Measurements from ENCODE around the gene TPGS1.

Gene TPGS1

GRCh38 chr19:555474-555808 lies 48.1 kb downstream of the TPGS1 start:
- Histone ChIP-seq H3K4me3 (IDR thresholded peaks at IDR 0.05; ENCODE audit: insufficient read depth, low read depth, low read length) (no peak overlapping the region), H3K36me3 (ENCODE audit: insufficient read depth) (no peaks in the 10 kb centered on the region), H2AFZ (ENCODE audit: low read depth) (no peak overlapping the region), H3K27ac (no peak overlapping the region), H4K20me1 (ENCODE audit: insufficient read depth) (no peaks in the 10 kb centered on the region), H3K9ac (no peak overlapping the region), H3K79me2 (ENCODE audit: insufficient read depth, low read depth) (no peaks in the 10 kb centered on the region), H3K4me1 (ENCODE audit: low read depth, poor library complexity, severe bottlenecking) (peaks cover 6% of the 10 kb centered on the region), H3K27me3 (ENCODE audit: insufficient read depth, low read depth) (peaks cover 47% of the 10 kb centered on the region; the same call in 1 of the 2 replicates), H3K4me2 (no peak overlapping the region)
- TF ChIP-seq, protein P1, sequence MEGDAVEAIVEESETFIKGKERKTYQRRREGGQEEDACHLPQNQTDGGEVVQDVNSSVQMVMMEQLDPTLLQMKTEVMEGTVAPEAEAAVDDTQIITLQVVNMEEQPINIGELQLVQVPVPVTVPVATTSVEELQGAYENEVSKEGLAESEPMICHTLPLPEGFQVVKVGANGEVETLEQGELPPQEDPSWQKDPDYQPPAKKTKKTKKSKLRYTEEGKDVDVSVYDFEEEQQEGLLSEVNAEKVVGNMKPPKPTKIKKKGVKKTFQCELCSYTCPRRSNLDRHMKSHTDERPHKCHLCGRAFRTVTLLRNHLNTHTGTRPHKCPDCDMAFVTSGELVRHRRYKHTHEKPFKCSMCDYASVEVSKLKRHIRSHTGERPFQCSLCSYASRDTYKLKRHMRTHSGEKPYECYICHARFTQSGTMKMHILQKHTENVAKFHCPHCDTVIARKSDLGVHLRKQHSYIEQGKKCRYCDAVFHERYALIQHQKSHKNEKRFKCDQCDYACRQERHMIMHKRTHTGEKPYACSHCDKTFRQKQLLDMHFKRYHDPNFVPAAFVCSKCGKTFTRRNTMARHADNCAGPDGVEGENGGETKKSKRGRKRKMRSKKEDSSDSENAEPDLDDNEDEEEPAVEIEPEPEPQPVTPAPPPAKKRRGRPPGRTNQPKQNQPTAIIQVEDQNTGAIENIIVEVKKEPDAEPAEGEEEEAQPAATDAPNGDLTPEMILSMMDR (conservative IDR thresholded peaks at IDR 0.05; ENCODE audit: low read depth, low read length): no peak

DNA sequence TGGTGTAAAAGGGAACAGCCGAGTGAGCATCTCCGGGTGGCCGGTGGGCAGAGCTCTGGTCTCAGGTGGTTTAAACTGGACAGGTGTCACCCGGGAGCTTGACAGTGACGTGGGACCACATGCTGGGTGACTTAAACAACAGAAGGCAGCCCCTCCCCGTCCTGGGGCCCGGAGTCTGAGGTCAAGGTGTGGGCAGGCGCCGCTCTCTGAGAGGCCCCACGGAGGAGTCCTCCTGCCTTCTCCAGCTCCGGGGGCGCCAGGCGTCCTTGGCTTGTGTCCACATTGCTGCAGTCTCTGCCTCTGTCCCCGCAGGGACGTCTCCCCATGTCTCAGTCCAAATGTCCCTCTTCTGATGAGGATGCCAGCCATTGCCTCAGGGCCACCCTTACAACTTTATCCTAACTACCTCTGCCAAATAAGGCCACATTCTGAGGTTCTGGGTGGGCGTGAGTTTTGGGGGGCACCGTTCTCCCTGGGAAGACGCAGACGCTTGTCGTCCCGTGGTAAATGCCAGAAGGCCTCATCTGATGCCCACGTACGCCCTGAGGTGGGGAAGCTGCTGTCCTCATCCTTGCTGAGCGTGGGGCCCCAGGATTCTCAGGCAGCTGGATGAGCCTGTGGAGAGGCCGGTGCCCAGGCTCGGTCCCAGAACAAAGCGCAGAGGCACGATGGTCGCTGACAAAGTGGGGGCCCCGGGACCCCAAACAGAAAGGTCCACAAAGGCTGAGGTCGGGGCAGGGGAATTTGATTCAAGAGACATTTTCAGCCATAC lies 49.5 kb downstream of the TPGS1 start:
- Histone ChIP-seq H3K9ac (no peak overlapping the region), H3K27me3 (ENCODE audit: insufficient read depth, low read depth) (peaks cover 39% of the 10 kb centered on the region; the same call in 1 of the 2 replicates), H3K4me2 (peak overlapping the region; percentile 25; the same call in 1 of the 2 replicates), H3K4me3 (IDR thresholded peaks at IDR 0.05; ENCODE audit: insufficient read depth, low read depth, low read length) (no peak overlapping the region), H4K20me1 (ENCODE audit: insufficient read depth) (no peaks in the 10 kb centered on the region), H3K36me3 (ENCODE audit: insufficient read depth) (no peaks in the 10 kb centered on the region), H3K79me2 (ENCODE audit: insufficient read depth, low read depth) (no peaks in the 10 kb centered on the region), H3K27ac (no peak overlapping the region), H3K4me1 (ENCODE audit: low read depth, poor library complexity, severe bottlenecking) (peaks cover 6% of the 10 kb centered on the region), H2AFZ (ENCODE audit: low read depth) (no peak overlapping the region)
- TF ChIP-seq, protein P1 (conservative IDR thresholded peaks at IDR 0.05; ENCODE audit: low read depth, low read length): no peak

DNA sequence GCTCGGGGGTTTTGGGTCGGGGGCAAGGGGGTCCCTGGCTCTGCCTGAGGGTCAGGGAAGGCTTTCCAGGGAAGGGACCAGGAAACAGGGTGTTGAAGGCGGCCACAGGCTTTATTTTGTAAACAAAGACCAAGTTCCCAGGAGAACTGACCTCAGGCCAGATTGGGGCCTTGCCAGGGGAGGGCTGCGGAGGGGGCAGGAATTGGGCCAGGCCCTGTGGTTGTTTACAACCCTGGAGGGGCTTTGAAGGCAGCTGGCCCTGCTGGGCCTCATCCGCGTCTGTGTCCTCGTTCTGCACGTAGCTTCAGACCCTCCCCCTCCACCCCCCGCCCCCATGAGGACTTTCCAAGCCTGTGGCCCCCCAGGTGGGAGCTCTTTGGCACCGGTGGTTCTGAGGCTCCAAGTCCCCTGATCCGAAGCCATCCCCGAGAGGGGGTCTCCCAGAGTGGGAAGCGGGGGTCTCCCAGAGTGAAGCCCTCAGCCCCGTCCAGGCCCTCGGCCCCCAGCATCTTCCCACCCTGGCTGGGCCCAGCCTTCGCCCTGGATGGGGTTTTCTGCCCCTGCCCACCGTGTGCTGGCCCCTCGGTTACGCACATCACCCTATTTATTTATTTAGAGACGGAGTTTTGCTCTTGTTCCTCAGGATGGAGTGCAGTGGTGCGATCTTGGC lies 51.6 kb downstream of the TPGS1 start:
- peaks cover 6% of the 10 kb centered on the region for H3K4me1 ChIP-seq (ENCODE audit: low read depth, poor library complexity, severe bottlenecking)
- no peaks in the 10 kb centered on the region for H3K79me2 ChIP-seq (ENCODE audit: insufficient read depth, low read depth)
- H3K9ac ChIP-seq: no peak overlapping the region
- H3K4me3 ChIP-seq (IDR thresholded peaks at IDR 0.05; ENCODE audit: insufficient read depth, low read depth, low read length): no peak overlapping the region
- H2AFZ ChIP-seq (ENCODE audit: low read depth): no peak overlapping the region
- H3K4me2 ChIP-seq: no peak overlapping the region
- no peak overlapping the region for H3K27ac ChIP-seq
- TF ChIP-seq, protein P1 (conservative IDR thresholded peaks at IDR 0.05; ENCODE audit: low read depth, low read length): no peak
- H3K27me3 ChIP-seq (ENCODE audit: insufficient read depth, low read depth): peaks cover 22% of the 10 kb centered on the region; the same call in 1 of the 2 replicates
- H3K36me3 ChIP-seq (ENCODE audit: insufficient read depth): no peaks in the 10 kb centered on the region
- H4K20me1 ChIP-seq (ENCODE audit: insufficient read depth): no peaks in the 10 kb centered on the region

- no peak overlapping the region for H3K4me2 ChIP-seq
- H2AFZ ChIP-seq (ENCODE audit: low read depth): no peak overlapping the region
- no peaks in the 10 kb centered on the region for H3K79me2 ChIP-seq (ENCODE audit: insufficient read depth, low read depth)
- H3K9ac ChIP-seq: no peak overlapping the region
- H3K4me1 ChIP-seq (ENCODE audit: low read depth, poor library complexity, severe bottlenecking): peaks cover 6% of the 10 kb centered on the region
- H3K36me3 ChIP-seq (ENCODE audit: insufficient read depth): no peaks in the 10 kb centered on the region
- no peak overlapping the region for H3K4me3 ChIP-seq (IDR thresholded peaks at IDR 0.05; ENCODE audit: insufficient read depth, low read depth, low read length)
- H4K20me1 ChIP-seq (ENCODE audit: insufficient read depth): no peaks in the 10 kb centered on the region
- TF ChIP-seq, protein P1 (conservative IDR thresholded peaks at IDR 0.05; ENCODE audit: low read depth, low read length): no peak
- H3K27ac ChIP-seq: no peak overlapping the region
- peaks cover 18% of the 10 kb centered on the region; the same call in 1 of the 2 replicates for H3K27me3 ChIP-seq (ENCODE audit: insufficient read depth, low read depth)
Observed at GRCh38 chr19:560121-560520, 52.8 kb downstream of the TPGS1 start.

Measured in KMS-11 (cell line).